Natural killer cell (primary cell): ENCODE measurements around the gene NPDC1. TPM values are rescaled to one million over a fixed set of nuclear protein-coding genes. Genes with fewer than 3 reads are reported as not detected.

Experiments used
- ATAC-seq, 3 donors: fragments of 150-1000 bp in 2 of 3; fragments of 200-7000 bp in 1 of 3; cut with Tn5 transposase; 1 replicate in 1 of 3; 2 replicates in 2 of 3; pipeline ENCODE4 v1.10.0; 2021; ENCODE audit warnings: mild to moderate bottlenecking in 2 of 3, moderate library complexity in 2 of 3
- DNase-seq, 2 donors: peaks; one replicate each; pipeline versions ENCODE4 v3.0.0 to v3.0.0-alpha.2; 2013 to 2021; ENCODE audit warnings: mixed read lengths in 1 of 2
- H3K27ac ChIP-seq: one replicate; pipeline ENCODE4 v1.5.1; 2013; ENCODE audit warnings: mild to moderate bottlenecking, low read length
- H3K27me3 ChIP-seq: one replicate; pipeline ENCODE4 v1.6.1; 2013; ENCODE audit warnings: low read length; ENCODE audit not compliant: control insufficient read depth, insufficient read depth
- H3K36me3 ChIP-seq: one replicate; pipeline ENCODE4 v1.6.1; 2013; ENCODE audit warnings: low read length; ENCODE audit not compliant: control insufficient read depth, insufficient read depth
- H3K4me1 ChIP-seq: one replicate; pipeline ENCODE4 v1.6.1; 2013; ENCODE audit warnings: low read length; ENCODE audit not compliant: control insufficient read depth, insufficient read depth
- H3K4me3 ChIP-seq: one replicate; pipeline ENCODE4 v1.5.1; 2013; ENCODE audit warnings: low read length
- H3K9me3 ChIP-seq: one replicate; pipeline ENCODE4 v1.6.1; 2013; ENCODE audit warnings: low read length; ENCODE audit not compliant: control insufficient read depth, insufficient read depth
- H3K27ac Mint-ChIP-seq, 2 donors: one replicate each; pipeline ENCODE4 v1.8.0; 2022; ENCODE audit warnings: mild to moderate bottlenecking in 2 of 2, mixed read lengths in 2 of 2, moderate library complexity in 1 of 2
- H3K27me3 Mint-ChIP-seq, 2 donors: one replicate each; pipeline ENCODE4 v1.8.0; 2022; ENCODE audit warnings: low read depth in 2 of 2, mixed read lengths in 2 of 2
- H3K36me3 Mint-ChIP-seq: one replicate; pipeline ENCODE4 v1.8.0; 2022; ENCODE audit warnings: mixed read lengths
- H3K4me1 Mint-ChIP-seq, 2 donors: one replicate each; pipeline ENCODE4 v1.8.0; 2022; ENCODE audit warnings: mixed read lengths in 2 of 2
- H3K4me3 Mint-ChIP-seq: one replicate; pipeline ENCODE4 v1.8.0; 2022; ENCODE audit warnings: mild to moderate bottlenecking, moderate library complexity, mixed read lengths
- H3K9me3 Mint-ChIP-seq, 2 donors: one replicate each; pipeline ENCODE4 v1.8.0; 2022; ENCODE audit warnings: mixed read lengths in 2 of 2
- WGBS: methylation state at CpG from one replicate; pipeline ENCODE4 v1.1.7; 2013; ENCODE audit warnings: missing lambda C conversion rate; ENCODE audit not compliant: insufficient coverage; 5-methylcytosine and 5-hydroxymethylcytosine counted together
- intact Hi-C: fragments of 100-400 bp; cut with micrococcal nuclease; formaldehyde crosslinking; loops from one replicate; pipeline ENCODE4 v1.14.2; 2022
- total RNA-seq, 4 donors: library from RNA; stranded (reverse); fragments of 120-200 nt in 1 of 4; gene quantifications; one replicate each; pipeline versions ENCODE4 v1.2.3 to v1.2.4, GENCODE V29; 2013 to 2022
- TF ChIP-seq, protein P1 (sequence below): fragments of 200-600 bp; IDR thresholded peaks from one replicate; pipeline ENCODE4 v1.8.0; 2022; ENCODE audit warnings: antibody characterized with exemption

Gene NPDC1
- total RNA-seq, 3 donors from 2014 or later (not counting 1 experiment from before 2014, with no cell fraction given) = 0.87 to 5.6 (median 3.4) TPM

DNA sequence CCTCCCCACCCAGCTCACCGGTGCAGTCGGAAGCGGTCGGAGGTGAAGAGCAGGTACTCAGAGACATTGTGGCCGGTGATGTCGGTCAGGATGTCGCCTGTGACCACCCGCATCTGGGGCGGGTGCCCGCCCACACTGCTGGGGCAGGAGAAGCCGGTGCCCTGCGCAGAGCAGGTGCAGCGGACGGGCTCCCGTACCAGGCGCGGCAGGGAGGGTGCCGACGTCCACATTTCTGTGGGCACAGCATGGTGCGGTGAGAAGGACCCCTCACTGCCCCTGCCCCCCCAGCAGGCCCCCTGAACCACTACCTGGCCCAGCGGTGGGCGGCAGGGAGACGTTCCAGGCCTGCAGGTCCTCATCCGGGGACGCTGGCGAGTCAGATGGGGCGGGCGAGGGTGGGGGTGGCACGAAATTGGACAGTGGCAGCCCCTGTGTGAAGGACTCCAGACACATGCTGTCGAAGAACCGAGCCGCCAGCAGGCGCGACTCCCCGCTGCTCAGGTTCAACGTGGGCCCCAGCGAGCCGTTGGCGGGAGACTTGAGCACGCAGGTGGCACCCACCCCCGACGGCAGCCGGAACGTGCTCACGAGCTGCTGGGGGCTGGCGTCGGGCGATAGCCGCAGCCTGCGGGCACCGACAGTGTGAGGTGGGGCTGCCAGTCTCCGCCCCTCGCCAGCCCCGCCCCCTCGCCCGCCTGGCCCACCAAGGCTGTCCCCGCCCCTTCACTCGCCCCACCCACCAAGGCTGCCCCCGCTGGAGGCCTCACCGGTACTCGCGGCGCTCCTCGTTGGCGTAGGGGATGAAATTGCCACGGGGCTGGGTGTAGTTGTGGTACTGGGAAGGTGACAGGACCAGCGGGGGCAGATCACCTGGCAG lies 33.0 kb downstream of the NPDC1 start:
- no peak for ATAC-seq
- intact Hi-C loops = no loop called here
- 96% methylated on average over 67 of the region's 67 CpGs for WGBS
- H3K4me1 Mint-ChIP-seq = peaks cover 0 to 3% of the 10 kb centered on the region in 2 donors
- TF ChIP-seq, protein P1, sequence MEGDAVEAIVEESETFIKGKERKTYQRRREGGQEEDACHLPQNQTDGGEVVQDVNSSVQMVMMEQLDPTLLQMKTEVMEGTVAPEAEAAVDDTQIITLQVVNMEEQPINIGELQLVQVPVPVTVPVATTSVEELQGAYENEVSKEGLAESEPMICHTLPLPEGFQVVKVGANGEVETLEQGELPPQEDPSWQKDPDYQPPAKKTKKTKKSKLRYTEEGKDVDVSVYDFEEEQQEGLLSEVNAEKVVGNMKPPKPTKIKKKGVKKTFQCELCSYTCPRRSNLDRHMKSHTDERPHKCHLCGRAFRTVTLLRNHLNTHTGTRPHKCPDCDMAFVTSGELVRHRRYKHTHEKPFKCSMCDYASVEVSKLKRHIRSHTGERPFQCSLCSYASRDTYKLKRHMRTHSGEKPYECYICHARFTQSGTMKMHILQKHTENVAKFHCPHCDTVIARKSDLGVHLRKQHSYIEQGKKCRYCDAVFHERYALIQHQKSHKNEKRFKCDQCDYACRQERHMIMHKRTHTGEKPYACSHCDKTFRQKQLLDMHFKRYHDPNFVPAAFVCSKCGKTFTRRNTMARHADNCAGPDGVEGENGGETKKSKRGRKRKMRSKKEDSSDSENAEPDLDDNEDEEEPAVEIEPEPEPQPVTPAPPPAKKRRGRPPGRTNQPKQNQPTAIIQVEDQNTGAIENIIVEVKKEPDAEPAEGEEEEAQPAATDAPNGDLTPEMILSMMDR = no peak
- Histone ChIP-seq H3K27me3 (no peaks in the 10 kb centered on the region), H3K4me3 (no peak overlapping the region), H3K9me3 (no peaks in the 10 kb centered on the region), H3K4me1 (no peaks in the 10 kb centered on the region), H3K36me3 (peaks cover 72% of the 10 kb centered on the region), H3K27ac (no peak overlapping the region)
- DNase-seq = no peak
- H3K36me3 Mint-ChIP-seq = no peaks in the 10 kb centered on the region
- H3K4me3 Mint-ChIP-seq = no peak overlapping the region
- H3K27me3 Mint-ChIP-seq = no peaks in the 10 kb centered on the region
- H3K9me3 Mint-ChIP-seq = no peaks in the 10 kb centered on the region
- H3K27ac Mint-ChIP-seq = no peak overlapping the region

DNA sequence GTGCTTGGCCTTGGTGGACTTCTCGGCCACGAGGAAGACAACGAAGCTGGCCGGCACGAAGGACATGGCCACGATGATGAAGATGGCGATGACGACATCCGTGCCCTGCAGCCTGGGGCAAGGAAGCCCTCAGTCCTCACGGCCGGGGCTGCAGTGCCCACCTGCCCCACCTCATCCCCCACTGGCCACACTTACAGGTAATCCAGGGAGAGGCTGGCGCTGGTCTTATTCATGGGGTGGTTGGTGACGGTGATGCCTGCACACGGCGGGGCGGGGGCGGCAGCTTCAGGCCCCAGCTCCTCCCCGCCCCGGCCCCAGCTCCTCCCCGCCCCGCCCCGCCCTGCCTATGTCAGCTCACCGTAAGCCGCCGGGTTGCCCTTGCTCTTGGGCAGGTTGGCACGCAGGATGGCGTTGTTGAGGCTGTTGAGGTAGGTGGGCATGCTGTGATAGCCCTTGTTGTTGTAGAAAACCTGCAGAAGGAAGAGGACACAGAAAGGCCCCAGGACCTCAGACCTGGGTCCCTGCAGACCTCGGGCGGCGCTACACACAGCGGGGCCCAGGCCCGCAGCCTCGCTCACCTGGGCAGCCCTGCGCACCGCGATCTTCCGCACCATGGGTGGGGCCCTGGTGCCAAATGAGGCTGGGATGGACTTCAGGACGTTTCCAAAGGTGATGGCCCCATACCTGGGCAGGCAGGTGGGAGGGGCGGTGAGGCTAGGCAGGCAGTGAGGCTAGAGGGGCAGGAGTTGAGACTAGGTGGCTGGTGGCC lies 33.9 kb downstream of the NPDC1 start:
- no peak overlapping the region for H3K4me3 ChIP-seq
- Mint-ChIP-seq H3K9me3 (no peaks in the 10 kb centered on the region), H3K36me3 (no peaks in the 10 kb centered on the region), H3K4me1 (peaks cover 0 to 3% of the 10 kb centered on the region in 2 donors), H3K4me3 (no peak overlapping the region), H3K27me3 (no peaks in the 10 kb centered on the region), H3K27ac (no peak overlapping the region)
- H3K9me3 ChIP-seq = no peaks in the 10 kb centered on the region
- WGBS = 91% methylated on average over 39 of the region's 39 CpGs
- no peaks in the 10 kb centered on the region for H3K4me1 ChIP-seq
- no peaks in the 10 kb centered on the region for H3K27me3 ChIP-seq
- peaks cover 67% of the 10 kb centered on the region for H3K36me3 ChIP-seq
- TF ChIP-seq, protein P1 = no peak
- DNase-seq (no peak), ATAC-seq (no peak)
- intact Hi-C loops = no loop called here
- H3K27ac ChIP-seq = no peak overlapping the region

DNA sequence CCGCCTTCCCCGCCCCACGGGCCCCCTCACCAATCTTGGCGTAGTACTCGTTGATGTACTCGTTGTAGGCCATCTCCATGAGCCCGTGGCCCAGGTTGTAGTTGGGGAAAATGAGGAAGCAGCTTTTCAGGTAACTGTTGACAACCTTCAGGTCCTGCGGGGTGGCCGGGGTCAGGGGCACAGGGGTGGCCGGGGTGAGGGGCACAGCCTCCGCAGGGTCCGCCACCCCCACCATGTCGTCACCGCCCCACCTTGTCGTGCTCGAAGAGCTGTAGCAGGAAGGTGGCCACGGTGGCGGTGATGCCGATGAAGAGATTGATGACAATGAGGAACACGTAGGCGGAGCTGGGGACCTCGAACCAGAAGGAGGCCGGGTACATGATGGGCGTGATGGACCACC lies 34.8 kb downstream of the NPDC1 start:
- intact Hi-C loops = no loop called here
- DNase-seq (no peak), ATAC-seq (no peak)
- Histone ChIP-seq H3K27ac (no peak overlapping the region), H3K4me3 (no peak overlapping the region), H3K4me1 (peaks cover 8% of the 10 kb centered on the region), H3K36me3 (peaks cover 58% of the 10 kb centered on the region), H3K9me3 (no peaks in the 10 kb centered on the region), H3K27me3 (no peaks in the 10 kb centered on the region)
- H3K36me3 Mint-ChIP-seq = no peaks in the 10 kb centered on the region
- no peak overlapping the region for H3K27ac Mint-ChIP-seq
- TF ChIP-seq, protein P1 = no peak
- 94% methylated on average over 24 of the region's 24 CpGs for WGBS
- H3K27me3 Mint-ChIP-seq = no peaks in the 10 kb centered on the region
- H3K4me1 Mint-ChIP-seq = peaks cover 5 to 8% of the 10 kb centered on the region in 2 donors
- H3K4me3 Mint-ChIP-seq = no peak overlapping the region
- no peaks in the 10 kb centered on the region for H3K9me3 Mint-ChIP-seq
